K562 (cell line): ENCODE data around the gene LDAH.
"Not testable (repeated sequence)": the region's sequence is repeated elsewhere in the genome, so short reads cannot be mapped to it uniquely, and the experiment has no call there.

ENCODE experiments used
- DPF2 ChIP-seq: fragments of 450-650 bp; IDR thresholded peaks from 2 replicates; pipeline ENCODE4 v1.6.1; 2016
- PHB2 ChIP-seq: fragments of 450-650 bp; IDR thresholded peaks from 2 replicates; pipeline ENCODE4 v1.6.1; 2017; ENCODE audit warnings: low read depth
- POU5F1 ChIP-seq: fragments of 150-350 bp; IDR thresholded peaks from 2 replicates; pipeline ENCODE4 v1.6.1; 2014; ENCODE audit warnings: borderline replicate concordance, low read length, low read depth, mild to moderate bottlenecking; ENCODE audit not compliant: partially characterized antibody
- ZNF175 ChIP-seq: fragments of 200-800 bp; sonication (Bioruptor generic); IDR thresholded peaks from 2 replicates; pipeline ENCODE4 v1.6.1; 2016; ENCODE audit warnings: low read depth, mild to moderate bottlenecking, missing genetic modification characterization, missing compliant biosample characterization
- ZNF232 ChIP-seq: sonication (generic); formaldehyde crosslinking; IDR thresholded peaks from 2 replicates; pipeline ENCODE4 v1.8.0; 2022; ENCODE audit warnings: mild to moderate bottlenecking, missing genetic modification reagents
- TF ChIP-seq, protein P1 (sequence below), 2 experiments: fragments of 450-650 bp in 1 of 2; IDR thresholded peaks; 2 replicates each; pipeline ENCODE4 v1.6.1; 2011 to 2017; ENCODE audit warnings: low read depth in 2 of 2, antibody characterized with exemption in 1 of 2, borderline replicate concordance in 1 of 2, low read length in 1 of 2, mild to moderate bottlenecking in 1 of 2, mixed read lengths in 1 of 2; ENCODE audit not compliant: control insufficient read depth in 1 of 2

DNA sequence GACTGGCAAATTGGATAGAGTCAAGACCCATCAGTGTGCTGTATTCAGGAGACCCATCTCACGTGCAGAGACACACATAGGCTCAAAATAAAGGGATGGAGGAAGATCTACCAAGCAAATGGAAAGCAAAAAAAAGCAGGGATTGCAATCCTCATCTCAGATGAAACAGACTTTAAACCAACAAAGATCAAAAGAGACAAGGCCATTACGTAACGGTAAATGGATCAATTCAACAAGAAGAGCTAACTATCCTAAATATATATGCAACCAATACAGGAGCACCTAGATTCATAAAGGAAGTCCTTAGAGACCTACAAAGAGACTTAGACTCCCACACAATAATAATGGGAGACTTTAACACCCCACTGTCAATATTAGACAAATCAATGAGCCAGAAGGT is 109.3 kb downstream of the LDAH start:
- not testable (repeated sequence) for TF ChIP-seq ZNF232 (CRISPR knock-in tag); DPF2; ZNF175 (CRISPR knock-in tag); PHB2; POU5F1
- TF ChIP-seq, protein P1, sequence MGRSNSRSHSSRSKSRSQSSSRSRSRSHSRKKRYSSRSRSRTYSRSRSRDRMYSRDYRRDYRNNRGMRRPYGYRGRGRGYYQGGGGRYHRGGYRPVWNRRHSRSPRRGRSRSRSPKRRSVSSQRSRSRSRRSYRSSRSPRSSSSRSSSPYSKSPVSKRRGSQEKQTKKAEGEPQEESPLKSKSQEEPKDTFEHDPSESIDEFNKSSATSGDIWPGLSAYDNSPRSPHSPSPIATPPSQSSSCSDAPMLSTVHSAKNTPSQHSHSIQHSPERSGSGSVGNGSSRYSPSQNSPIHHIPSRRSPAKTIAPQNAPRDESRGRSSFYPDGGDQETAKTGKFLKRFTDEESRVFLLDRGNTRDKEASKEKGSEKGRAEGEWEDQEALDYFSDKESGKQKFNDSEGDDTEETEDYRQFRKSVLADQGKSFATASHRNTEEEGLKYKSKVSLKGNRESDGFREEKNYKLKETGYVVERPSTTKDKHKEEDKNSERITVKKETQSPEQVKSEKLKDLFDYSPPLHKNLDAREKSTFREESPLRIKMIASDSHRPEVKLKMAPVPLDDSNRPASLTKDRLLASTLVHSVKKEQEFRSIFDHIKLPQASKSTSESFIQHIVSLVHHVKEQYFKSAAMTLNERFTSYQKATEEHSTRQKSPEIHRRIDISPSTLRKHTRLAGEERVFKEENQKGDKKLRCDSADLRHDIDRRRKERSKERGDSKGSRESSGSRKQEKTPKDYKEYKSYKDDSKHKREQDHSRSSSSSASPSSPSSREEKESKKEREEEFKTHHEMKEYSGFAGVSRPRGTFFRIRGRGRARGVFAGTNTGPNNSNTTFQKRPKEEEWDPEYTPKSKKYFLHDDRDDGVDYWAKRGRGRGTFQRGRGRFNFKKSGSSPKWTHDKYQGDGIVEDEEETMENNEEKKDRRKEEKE (IDR thresholded peaks at IDR 0.05; ENCODE audit: borderline replicate concordance in 1 of 2, control insufficient read depth in 1 of 2, low read depth in 2 of 2, low read length in 1 of 2): not testable (repeated sequence)
